ENCODE measurements around the gene CS. TPM values are rescaled to one million over a fixed set of nuclear protein-coding genes. Genes with fewer than 3 reads are reported as not detected.
"Not testable (repeated sequence)": the region's sequence is repeated elsewhere in the genome, so short reads cannot be mapped to it uniquely, and the experiment has no call there.

The CS gene
- 56.8 TPM for total RNA-seq (2013)
- polyA plus RNA-seq (100 to 1,000 TPM in 1 of 3 donors, 10 to 100 TPM in 2; 55.7 to 156 (median 86.1) TPM), polyA minus RNA-seq (67.6 and 71.9 TPM in 2 replicates), total RNA-seq (45.8 to 135 (median 57.6) reads per million in 11 experiments)

DNA sequence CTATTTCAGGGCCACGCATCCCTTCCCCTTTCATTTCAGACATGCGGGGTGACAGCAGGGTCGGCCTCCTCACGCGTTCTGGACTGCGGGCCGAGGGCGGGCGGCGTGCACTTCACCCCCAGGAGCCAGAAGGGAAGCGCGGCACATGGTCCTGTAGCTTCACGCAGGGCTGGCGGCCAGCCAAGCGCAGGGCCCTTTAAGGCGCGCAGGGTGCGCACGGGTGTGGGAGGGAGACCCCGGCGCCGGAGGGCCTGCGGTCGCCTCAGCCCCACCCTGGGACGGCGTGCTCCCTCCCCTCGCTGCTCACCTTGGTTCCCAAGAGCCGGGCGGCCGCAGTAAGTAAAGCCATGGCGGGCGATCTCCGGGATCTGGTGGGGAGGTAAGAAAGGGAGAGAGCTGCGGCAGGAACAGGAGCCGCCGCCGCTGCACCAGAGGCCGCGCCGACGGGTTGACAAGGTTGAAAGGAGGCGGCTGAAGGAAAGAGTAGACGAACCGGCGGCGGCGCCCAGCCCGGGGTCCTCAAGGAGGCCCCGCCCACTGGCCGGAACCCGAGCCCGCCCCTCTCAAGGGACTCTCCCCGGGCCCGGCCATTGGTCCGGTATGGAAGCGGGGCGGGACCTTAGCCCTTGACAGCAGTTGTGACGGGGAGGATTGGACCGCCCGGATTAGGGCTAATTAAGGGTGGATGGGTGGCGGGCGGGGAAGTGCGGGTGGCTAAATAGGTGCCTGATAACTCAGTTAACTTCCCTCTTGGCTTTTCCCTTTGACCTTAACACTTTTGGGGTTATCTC is at the start of gene CS:
CS (minus strand) TSS at position 478 of the 791 bp plus-strand sequence; CDS start at position 349, 129 bp downstream.
- peak within 1 kb of the TSS; percentile 94 for H3K9ac ChIP-seq (ENCODE audit: insufficient read depth, low read length, poor library complexity, severe bottlenecking)
- peak; percentile 97 to 98 (median 98) for DNase-seq
- no peaks in the 10 kb centered on the region for H3K27me3 ChIP-seq (ENCODE audit: control insufficient read depth in 2 of 2, insufficient read depth in 2 of 2, low read length in 2 of 2)
- peaks cover 41 to 49% of the 10 kb centered on the region in 2 donors for H3K4me1 ChIP-seq (ENCODE audit: control insufficient read depth in 1 of 2, insufficient read depth in 2 of 2, low read length in 2 of 2)
- WGBS (ENCODE audit: insufficient coverage): under 1% methylated on average over 56 of the region's 63 CpGs
- Mint-ChIP-seq H3K36me3 (peaks cover 11 to 25% of the 10 kb centered on the region in 2 donors), H3K4me1 (peaks cover 50% of the 10 kb centered on the region), H3K9me3 (no peaks in the 10 kb centered on the region), H3K27ac (peak within 1 kb of the TSS; percentile 94 to 97 (median 97)), H3K27me3 (ENCODE audit: low read depth in 3 of 3) (peaks cover 0 to 2% (median 0%) of the 10 kb centered on the region in 3 donors), H3K4me3 (peak within 1 kb of the TSS; percentile 93 to 98)
- peaks cover 61% of the 10 kb centered on the region for H3K79me2 ChIP-seq (ENCODE audit: insufficient read depth, low read length)
- TF ChIP-seq, protein P1, sequence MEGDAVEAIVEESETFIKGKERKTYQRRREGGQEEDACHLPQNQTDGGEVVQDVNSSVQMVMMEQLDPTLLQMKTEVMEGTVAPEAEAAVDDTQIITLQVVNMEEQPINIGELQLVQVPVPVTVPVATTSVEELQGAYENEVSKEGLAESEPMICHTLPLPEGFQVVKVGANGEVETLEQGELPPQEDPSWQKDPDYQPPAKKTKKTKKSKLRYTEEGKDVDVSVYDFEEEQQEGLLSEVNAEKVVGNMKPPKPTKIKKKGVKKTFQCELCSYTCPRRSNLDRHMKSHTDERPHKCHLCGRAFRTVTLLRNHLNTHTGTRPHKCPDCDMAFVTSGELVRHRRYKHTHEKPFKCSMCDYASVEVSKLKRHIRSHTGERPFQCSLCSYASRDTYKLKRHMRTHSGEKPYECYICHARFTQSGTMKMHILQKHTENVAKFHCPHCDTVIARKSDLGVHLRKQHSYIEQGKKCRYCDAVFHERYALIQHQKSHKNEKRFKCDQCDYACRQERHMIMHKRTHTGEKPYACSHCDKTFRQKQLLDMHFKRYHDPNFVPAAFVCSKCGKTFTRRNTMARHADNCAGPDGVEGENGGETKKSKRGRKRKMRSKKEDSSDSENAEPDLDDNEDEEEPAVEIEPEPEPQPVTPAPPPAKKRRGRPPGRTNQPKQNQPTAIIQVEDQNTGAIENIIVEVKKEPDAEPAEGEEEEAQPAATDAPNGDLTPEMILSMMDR (IDR thresholded peaks at IDR 0.05): no peak
- peaks cover 46% of the 10 kb centered on the region for H4K20me1 ChIP-seq (ENCODE audit: insufficient read depth, low read length)
- H3K4me2 ChIP-seq (replicated peaks; ENCODE audit: extremely low read depth, low read length, poor library complexity, severe bottlenecking): peak within 1 kb of the TSS; percentile 99
- H3K36me3 ChIP-seq (replicated peaks in 1 of 2; ENCODE audit: control insufficient read depth in 1 of 2, insufficient read depth in 2 of 2, low read length in 2 of 2): peaks cover 5 to 23% of the 10 kb centered on the region in 2 donors
- H3K4me3 ChIP-seq (replicated peaks in 1 of 3; ENCODE audit: low read depth in 2 of 3, low read length in 3 of 3): peak within 1 kb of the TSS; percentile 61 to 84 (median 66)
- H2AFZ ChIP-seq (ENCODE audit: insufficient read depth, low read depth, low read length, poor library complexity, severe bottlenecking): peak within 1 kb of the TSS; percentile 86
- H3K27ac ChIP-seq (ENCODE audit: low read depth in 1 of 2, low read length in 2 of 2): peak within 1 kb of the TSS; percentile 84 to 95
- no peaks in the 10 kb centered on the region for H3K9me3 ChIP-seq (replicated peaks in 1 of 2; ENCODE audit: control insufficient read depth in 1 of 2, insufficient read depth in 1 of 2, low read length in 2 of 2)
- intact Hi-C loops (cut with micrococcal nuclease): loop anchor here (2.0 kb wide), 2 partner anchors 15 to 61 kb away; partner anchors contain the start of genes CNPY2 (in 1 of the 2) and STAT2 (in 1 of the 2)

DNA sequence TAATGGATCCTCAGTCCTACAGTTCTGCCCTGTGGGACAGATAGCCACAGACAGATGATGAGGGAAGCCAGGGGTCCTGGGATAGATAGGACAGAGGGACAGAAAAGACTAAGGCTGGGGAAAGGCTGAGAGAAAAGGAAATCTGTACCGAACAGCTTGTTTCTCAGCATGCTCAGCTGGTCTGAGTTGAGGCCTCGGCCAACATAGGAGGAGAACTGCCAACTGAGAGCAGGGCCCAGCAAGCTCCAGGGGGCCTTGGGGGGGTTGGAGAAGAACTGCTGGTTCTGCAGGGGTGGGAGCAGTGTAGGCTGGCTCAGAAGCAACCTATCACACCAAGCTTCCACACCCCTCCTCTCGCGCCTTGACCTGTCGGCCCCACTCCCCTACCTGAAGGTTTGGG is 48.6 kb upstream of the CS start:
- Histone ChIP-seq H4K20me1 (ENCODE audit: insufficient read depth, low read length) (peaks cover 48% of the 10 kb centered on the region), H3K4me1 (ENCODE audit: control insufficient read depth in 1 of 2, insufficient read depth in 2 of 2, low read length in 2 of 2) (no peaks in the 10 kb centered on the region), H3K4me2 (replicated peaks; ENCODE audit: extremely low read depth, low read length, poor library complexity, severe bottlenecking) (no peak overlapping the region), H3K9ac (ENCODE audit: insufficient read depth, low read length, poor library complexity, severe bottlenecking) (no peak overlapping the region), H3K4me3 (replicated peaks in 1 of 3; ENCODE audit: low read depth in 2 of 3, low read length in 3 of 3) (no peak overlapping the region), H2AFZ (ENCODE audit: insufficient read depth, low read depth, low read length, poor library complexity, severe bottlenecking) (no peak overlapping the region), H3K36me3 (replicated peaks in 1 of 2; ENCODE audit: control insufficient read depth in 1 of 2, insufficient read depth in 2 of 2, low read length in 2 of 2) (peaks cover 90 to 97% of the 10 kb centered on the region in 2 donors), H3K79me2 (ENCODE audit: insufficient read depth, low read length) (peaks cover 5% of the 10 kb centered on the region), H3K27me3 (ENCODE audit: control insufficient read depth in 2 of 2, insufficient read depth in 2 of 2, low read length in 2 of 2) (no peaks in the 10 kb centered on the region), H3K27ac (ENCODE audit: low read depth in 1 of 2, low read length in 2 of 2) (peak overlapping the region in 1 of 2 donors; percentile 20), H3K9me3 (replicated peaks in 1 of 2; ENCODE audit: control insufficient read depth in 1 of 2, insufficient read depth in 1 of 2, low read length in 2 of 2) (no peaks in the 10 kb centered on the region)
- H3K27ac Mint-ChIP-seq: peak overlapping the region in 2 of 7 donors; percentile 27 to 37
- H3K4me3 Mint-ChIP-seq: no peak overlapping the region
- peaks cover 72 to 95% of the 10 kb centered on the region in 2 donors for H3K36me3 Mint-ChIP-seq
- TF ChIP-seq, protein P1 (IDR thresholded peaks at IDR 0.05): no peak
- DNase-seq: no peak
- intact Hi-C loops (cut with micrococcal nuclease): no loop called here
- no peaks in the 10 kb centered on the region for H3K9me3 Mint-ChIP-seq
- 100% methylated on average over 2 of the region's 5 CpGs for WGBS (ENCODE audit: insufficient coverage)
- H3K27me3 Mint-ChIP-seq (ENCODE audit: low read depth in 3 of 3): no peaks in the 10 kb centered on the region
- H3K4me1 Mint-ChIP-seq: no peaks in the 10 kb centered on the region

DNA sequence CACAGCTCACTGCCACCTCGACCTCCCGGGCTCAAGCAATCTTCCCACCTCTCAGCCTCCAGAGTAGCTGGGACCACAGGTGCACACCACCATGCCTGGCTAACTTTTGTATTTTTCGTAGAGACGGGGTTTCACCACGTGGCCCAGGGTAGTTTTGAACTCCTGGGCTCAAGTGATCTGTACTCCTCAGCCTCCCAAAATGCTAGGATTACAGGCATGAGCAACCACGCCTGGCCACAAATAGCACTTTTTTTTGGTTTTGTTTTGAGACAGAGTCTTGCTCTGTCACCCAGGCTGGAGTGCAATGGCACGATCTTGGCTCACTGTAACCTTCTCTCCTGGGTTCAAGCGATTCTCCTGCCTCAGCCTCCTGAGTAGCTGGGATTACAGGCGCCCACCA is 47.1 kb upstream of the CS start:
- DNase-seq; H3K9me3 Mint-ChIP-seq; H3K27me3 Mint-ChIP-seq (ENCODE audit: low read depth in 3 of 3); H3K9me3 ChIP-seq (replicated peaks in 1 of 2; ENCODE audit: control insufficient read depth in 1 of 2, insufficient read depth in 1 of 2, low read length in 2 of 2); H3K9ac ChIP-seq (ENCODE audit: insufficient read depth, low read length, poor library complexity, severe bottlenecking); H3K4me3 ChIP-seq (replicated peaks in 1 of 3; ENCODE audit: low read depth in 2 of 3, low read length in 3 of 3); intact Hi-C loops (cut with micrococcal nuclease); H3K4me2 ChIP-seq (replicated peaks; ENCODE audit: extremely low read depth, low read length, poor library complexity, severe bottlenecking); H3K4me3 Mint-ChIP-seq; H3K4me1 ChIP-seq (ENCODE audit: control insufficient read depth in 1 of 2, insufficient read depth in 2 of 2, low read length in 2 of 2); H3K27me3 ChIP-seq (ENCODE audit: control insufficient read depth in 2 of 2, insufficient read depth in 2 of 2, low read length in 2 of 2); H3K4me1 Mint-ChIP-seq; H2AFZ ChIP-seq (ENCODE audit: insufficient read depth, low read depth, low read length, poor library complexity, severe bottlenecking); H3K79me2 ChIP-seq (ENCODE audit: insufficient read depth, low read length): not testable (repeated sequence)
- Histone ChIP-seq H3K27ac (ENCODE audit: low read depth in 1 of 2, low read length in 2 of 2) (peak overlapping the region in 1 of 2 donors; percentile 31), H3K36me3 (replicated peaks in 1 of 2; ENCODE audit: control insufficient read depth in 1 of 2, insufficient read depth in 2 of 2, low read length in 2 of 2) (peaks cover 91 to 98% of the 10 kb centered on the region in 2 donors), H4K20me1 (ENCODE audit: insufficient read depth, low read length) (peaks cover 41% of the 10 kb centered on the region)
- WGBS (ENCODE audit: insufficient coverage): 94% methylated on average over 7 of the region's 9 CpGs
- peak overlapping the region in 4 of 7 donors; percentile 10 to 56 (median 40) for H3K27ac Mint-ChIP-seq
- peaks cover 83 to 98% of the 10 kb centered on the region in 2 donors for H3K36me3 Mint-ChIP-seq

All from CD14-positive monocyte (primary cell).